ENCODE data around the gene PPP1R37. TPM values are rescaled to one million over a fixed set of nuclear protein-coding genes. Genes with fewer than 3 reads are reported as not detected.

Gene PPP1R37
- total RNA-seq, 1 experiment from 2014 or later, result 33.6 TPM

DNA sequence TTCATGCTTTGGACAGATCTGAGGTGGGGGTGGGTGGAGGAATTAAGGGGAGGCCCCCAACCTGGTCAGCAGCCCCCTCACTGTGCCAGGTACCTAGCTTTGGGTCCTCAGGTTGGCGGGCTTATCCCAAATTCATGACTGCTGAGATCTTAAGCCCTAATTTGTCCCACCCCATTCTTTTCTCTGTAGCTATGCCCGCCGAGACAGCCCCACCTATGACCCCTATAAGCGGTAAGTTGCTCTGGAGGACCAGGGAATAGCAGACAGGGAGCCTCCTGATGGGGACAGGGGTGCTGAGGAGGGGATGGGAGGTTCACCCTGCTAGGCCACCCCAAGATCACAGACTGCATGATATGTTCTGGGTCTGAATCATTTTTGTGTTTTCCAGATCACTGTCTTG, 31.0 kb upstream of the PPP1R37 start:
- Histone ChIP-seq H3K56ac (ENCODE audit: insufficient read length, low read depth, low read length) (no peak overlapping the region), H3K14ac (ENCODE audit: insufficient read depth, low read length) (no peak overlapping the region), H3K4ac (ENCODE audit: low read depth, low read length) (no peak overlapping the region), H3K27me3 (ENCODE audit: insufficient read depth, low read length) (no peaks in the 10 kb centered on the region), H3T11ph (ENCODE audit: low read length) (no peak overlapping the region), H2BK12ac (ENCODE audit: insufficient read length, low read depth, low read length) (no peak overlapping the region), H3K27ac (ENCODE audit: insufficient read length, low read depth, low read length) (no peak overlapping the region), H3K79me1 (ENCODE audit: insufficient read depth, low read depth, low read length, poor library complexity, severe bottlenecking) (no peaks in the 10 kb centered on the region), H3K79me2 (ENCODE audit: insufficient read depth, low read length) (no peaks in the 10 kb centered on the region), H4K8ac (replicated peaks; ENCODE audit: insufficient read length, low read depth, low read length) (no peak overlapping the region), H3K23ac (ENCODE audit: insufficient read length, low read depth, low read length) (no peak overlapping the region), H2BK15ac (ENCODE audit: low read depth, low read length) (no peak overlapping the region), H4K5ac (ENCODE audit: insufficient read length, low read depth, low read length) (no peak overlapping the region), H3K18ac (ENCODE audit: insufficient read length, low read depth, low read length) (no peak overlapping the region), H4K20me1 (ENCODE audit: control insufficient read depth, insufficient read depth, insufficient read length) (no peaks in the 10 kb centered on the region), H3K4me1 (ENCODE audit: insufficient read depth, low read length) (no peaks in the 10 kb centered on the region), H2BK120ac (ENCODE audit: low read depth, low read length, poor library complexity, severe bottlenecking) (no peak overlapping the region), H2BK5ac (ENCODE audit: insufficient read length, low read length) (no peak overlapping the region), H3K9me3 (ENCODE audit: control insufficient read depth, low read depth, low read length) (no peaks in the 10 kb centered on the region), H2AK5ac (ENCODE audit: insufficient read length, low read length) (no peak overlapping the region), H3K9ac (ENCODE audit: extremely low read depth, insufficient read length, low read length) (no peak overlapping the region), H3K23me2 (ENCODE audit: insufficient read length, low read depth, low read length, poor library complexity, severe bottlenecking) (no peaks in the 10 kb centered on the region), H3K4me2 (ENCODE audit: insufficient read depth, insufficient read length, low read length) (no peak overlapping the region), H4K91ac (ENCODE audit: insufficient read length, low read depth, low read length) (no peak overlapping the region), H2BK20ac (ENCODE audit: low read depth, low read length, poor library complexity, severe bottlenecking) (no peak overlapping the region), H2AFZ (ENCODE audit: low read length) (no peak overlapping the region)
- Mint-ChIP-seq H3K27ac (no peak overlapping the region), H3K4me1 (peaks cover 5 to 10% of the 10 kb centered on the region in 2 experiments; a peak in 3 of 4 replicates), H3K4me3 (no peak overlapping the region), H3K27me3 (ENCODE audit: low read depth) (no peaks in the 10 kb centered on the region), H3K36me3 (ENCODE audit: insufficient read depth in 1 of 3, low read depth in 3 of 3) (peaks cover 54 to 86% (median 80%) of the 10 kb centered on the region in 3 experiments), H3K9me3 (no peaks in the 10 kb centered on the region)
- no peak for TF ChIP-seq CTCF (conservative IDR thresholded peaks at IDR 0.05)
- no CpG with 5 or more reads among the region's 4 CpGs for WGBS (ENCODE audit: extremely low coverage, insufficient read length, low lambda C conversion rate)
- no peak for DNase-seq

Data from H9 (cell line).